Measurements from ENCODE around the gene KLHL29.
"Not testable (repeated sequence)": the region's sequence is repeated elsewhere in the genome, so short reads cannot be mapped to it uniquely, and the experiment has no call there.

KLHL29 gene

GRCh38 chr2:23367760-23368159 is 17.2 kb upstream of the KLHL29 start:
- no peak for DNase-seq (ENCODE audit: low read depth in 2 of 2)

DNA sequence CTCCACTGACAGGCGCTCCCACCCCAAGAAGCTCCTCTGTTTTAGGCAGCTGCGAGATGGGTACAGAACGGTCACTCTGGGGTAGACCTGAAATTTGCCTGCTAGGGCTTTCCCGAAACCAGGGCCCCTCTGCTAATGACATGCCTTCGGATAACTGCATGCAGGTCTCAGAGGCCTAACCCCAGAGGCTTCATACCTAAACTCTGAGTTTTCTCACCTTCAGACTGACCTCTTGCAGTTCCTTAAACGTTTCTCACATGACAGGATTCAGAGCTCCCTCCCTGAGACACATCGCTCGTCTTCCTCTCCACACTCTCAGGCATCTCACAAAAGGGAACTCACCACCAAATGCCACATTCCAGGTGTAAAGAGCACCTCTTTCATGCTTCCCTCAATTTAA is 11.3 kb upstream of the KLHL29 start:
- no peak for DNase-seq (ENCODE audit: low read depth in 2 of 2)

- no peak for DNase-seq (ENCODE audit: low read depth in 2 of 2)
Measured at GRCh38 chr2:23375448-23375847, 9.5 kb upstream of the KLHL29 start.

DNA sequence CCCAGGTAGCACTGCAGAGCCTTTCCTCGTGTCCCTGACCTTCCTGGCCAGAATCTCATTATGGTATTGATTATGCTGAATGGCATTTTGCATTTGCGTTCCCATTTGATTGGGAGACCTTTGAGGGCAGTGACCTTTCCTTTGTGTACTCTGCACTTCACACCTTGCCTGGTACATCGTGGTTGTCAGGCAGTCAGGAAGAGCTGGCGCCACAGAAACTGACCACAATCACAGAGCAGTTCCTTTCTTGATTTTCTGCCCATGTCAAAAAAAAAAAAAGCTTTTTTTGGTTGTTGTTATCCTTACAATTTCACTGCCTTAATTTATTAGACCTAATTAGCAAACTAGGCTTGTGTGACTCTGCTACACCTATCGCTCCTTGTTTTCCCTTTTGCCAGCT is 8.9 kb upstream of the KLHL29 start:
- DNase-seq (ENCODE audit: low read depth in 2 of 2): no peak

DNA sequence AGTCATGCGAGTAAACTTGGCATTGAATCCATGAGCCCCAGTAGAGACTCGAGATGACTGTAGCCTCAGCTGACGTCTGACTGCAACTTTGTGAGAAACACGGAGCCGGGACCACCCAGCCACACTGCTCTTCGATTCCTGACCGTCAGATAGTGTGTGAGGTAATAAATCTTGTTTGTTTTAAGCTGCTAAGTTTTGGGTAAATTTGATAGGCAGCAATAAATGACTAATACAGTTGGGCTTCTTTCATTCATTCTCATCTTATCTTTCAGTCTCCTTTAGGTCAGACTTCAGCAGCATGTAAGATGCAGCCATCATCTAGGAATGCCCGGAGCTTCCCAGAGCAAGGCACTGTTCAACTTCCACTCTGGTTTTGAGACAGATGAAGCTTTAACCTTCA is 8.0 kb upstream of the KLHL29 start:
- DNase-seq (ENCODE audit: low read depth in 2 of 2): no peak

- no peak for DNase-seq (ENCODE audit: low read depth in 2 of 2)
Measured at GRCh38 chr2:23377771-23378170, 7.2 kb upstream of the KLHL29 start.

GRCh38 chr2:23378496-23378895 is 6.5 kb upstream of the KLHL29 start:
- DNase-seq (ENCODE audit: low read depth in 2 of 2): no peak

GRCh38 chr2:23379220-23379695 is 5.7 kb upstream of the KLHL29 start:
- no peak for DNase-seq (ENCODE audit: low read depth in 2 of 2)

- DNase-seq (ENCODE audit: low read depth in 2 of 2): no peak
Measured at GRCh38 chr2:23380562-23381065, 4.4 kb upstream of the KLHL29 start.

DNA sequence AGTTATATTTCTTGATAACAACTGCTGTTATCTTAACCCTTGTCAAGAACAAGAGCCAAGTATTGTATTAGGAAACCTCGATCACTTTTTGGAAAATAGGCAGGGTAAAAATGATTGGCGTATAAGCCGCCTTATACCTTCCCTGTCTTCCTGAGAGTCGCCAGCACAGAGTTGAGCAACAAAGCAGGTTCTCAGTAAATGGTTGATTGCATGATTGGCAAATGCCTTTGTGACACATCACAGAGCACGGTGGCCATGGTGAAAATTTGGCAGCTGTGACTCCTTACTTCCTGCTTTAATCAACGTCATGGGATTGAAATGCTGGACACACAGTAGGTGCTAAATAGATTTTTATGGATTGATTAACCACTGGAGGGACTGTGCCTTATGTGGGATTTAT is 3.9 kb upstream of the KLHL29 start:
- no peak for DNase-seq (ENCODE audit: low read depth in 2 of 2)

DNA sequence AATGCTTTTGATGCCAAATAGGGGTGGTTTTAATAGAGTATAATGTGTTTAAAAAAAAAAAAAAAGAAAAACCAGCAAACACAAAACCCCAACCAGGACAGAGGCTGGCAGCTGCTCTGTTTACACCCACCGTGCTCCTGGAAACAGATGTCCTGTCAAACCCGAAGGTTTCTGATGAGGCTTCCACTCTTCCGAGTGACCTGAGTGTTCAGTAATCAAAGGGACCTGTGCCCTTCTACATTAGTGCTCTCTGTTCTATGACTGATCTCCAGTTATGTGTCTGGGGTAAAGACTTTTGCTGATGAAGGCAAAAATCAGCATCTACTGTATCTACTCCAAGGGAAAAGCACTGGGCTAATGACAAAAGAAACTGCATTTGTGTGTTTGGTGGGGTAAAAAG is 3.5 kb upstream of the KLHL29 start:
- no peak for DNase-seq (ENCODE audit: low read depth in 2 of 2)

DNA sequence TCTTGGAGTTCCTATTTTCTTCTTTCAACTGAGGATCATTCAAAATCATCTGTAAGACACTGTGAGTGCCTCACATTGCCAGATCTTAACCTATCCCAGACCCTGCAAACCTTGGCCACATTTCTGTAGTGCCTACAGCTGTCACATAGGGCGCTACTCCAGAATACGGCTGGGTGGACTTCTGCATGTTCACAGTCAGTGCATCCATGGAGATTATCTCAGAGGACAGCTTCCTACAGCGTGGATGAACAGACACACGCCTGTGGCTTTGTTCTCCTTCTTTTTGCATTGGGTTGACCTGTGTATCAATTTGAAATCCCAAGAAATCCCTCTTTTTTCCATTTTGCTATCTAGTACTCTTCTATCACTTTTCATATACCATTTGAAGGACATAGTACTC is 1.9 kb upstream of the KLHL29 start:
- no peak for DNase-seq (ENCODE audit: low read depth in 2 of 2)

DNA sequence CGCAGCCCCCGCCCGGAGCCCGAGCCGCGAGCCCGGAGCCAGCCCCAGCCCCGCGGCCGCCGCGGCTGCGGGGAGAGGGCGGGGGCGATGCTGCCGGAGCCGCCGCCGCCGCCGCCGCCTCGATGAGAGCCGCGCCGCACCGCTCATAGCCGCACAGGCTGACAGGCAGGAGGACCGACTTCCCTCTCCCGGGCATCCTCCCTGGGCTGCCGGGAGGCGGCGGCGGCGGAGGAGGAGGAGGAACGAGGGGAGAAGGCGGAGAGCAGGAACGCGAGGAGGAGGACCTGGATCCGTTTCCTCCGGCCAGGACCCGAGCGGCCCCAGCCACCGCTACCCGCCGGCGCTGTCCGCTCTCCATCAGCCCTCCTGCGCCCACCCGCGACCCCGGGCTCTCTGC is 370 bp downstream of the KLHL29 start:
- no peak for DNase-seq (ENCODE audit: low read depth in 2 of 2)

GRCh38 chr2:23385748-23386338 is 864 bp downstream of the KLHL29 start:
- DNase-seq (ENCODE audit: low read depth in 2 of 2): no peak

DNA sequence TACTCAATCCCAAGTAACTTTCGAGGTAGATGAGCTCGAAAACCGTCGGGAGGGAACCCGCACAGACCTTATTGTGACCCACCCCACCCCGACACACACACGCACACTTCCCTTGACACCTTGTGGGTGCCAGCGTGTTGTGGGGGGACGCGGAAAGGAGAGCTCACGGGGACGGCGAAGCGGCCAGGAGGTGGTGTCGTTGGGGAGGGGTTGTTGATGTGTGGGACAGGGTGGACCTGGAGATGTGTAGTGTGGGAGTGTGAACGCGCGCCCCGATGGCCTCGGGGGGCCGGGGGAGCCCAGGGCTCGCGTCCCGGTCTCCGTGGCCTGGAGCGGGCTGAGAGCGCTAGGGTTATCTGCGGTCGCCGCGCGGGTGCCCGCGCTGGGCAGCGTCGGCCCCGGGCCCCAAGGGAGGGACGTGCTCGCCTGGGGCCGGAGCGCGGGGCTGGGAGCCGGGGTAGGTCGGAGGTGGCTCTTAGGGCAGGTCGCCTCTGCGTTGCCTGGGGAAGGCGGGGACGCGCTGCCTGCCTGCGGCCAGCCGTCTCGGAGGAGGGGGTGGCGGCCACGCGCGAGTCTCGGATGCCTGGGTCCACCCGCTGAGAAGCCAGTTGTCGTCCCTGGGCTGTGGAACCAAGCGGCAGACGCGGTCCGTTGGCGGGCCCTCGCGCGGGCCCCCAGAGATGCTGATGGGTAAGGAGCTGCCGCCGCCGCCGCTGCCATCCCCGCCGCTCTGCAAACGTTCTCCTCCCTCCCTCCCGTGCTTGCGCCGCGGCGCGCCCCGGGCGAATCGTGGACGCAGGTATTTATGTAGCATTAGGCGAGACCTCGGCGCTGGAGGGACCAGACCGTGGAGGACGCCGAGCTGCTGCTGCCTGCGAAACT is 1.6 kb downstream of the KLHL29 start:
- no peak for DNase-seq (ENCODE audit: low read depth in 2 of 2)

DNA sequence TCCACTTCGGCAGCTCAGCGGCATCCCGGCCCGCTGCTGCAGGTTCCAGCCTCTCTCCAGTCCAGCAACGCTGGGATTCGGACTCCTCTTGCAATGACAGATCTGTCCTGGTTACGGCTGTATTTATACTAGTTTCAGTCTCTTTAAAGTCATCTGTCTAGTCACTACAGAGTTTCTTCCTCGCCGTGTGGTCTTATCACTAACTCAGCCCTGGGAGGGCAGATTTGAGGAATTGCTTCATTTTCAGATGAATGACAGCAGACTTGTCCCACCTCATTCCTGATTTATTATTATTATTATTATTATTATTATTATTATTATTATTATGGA is 2.2 kb downstream of the KLHL29 start:
- DNase-seq (ENCODE audit: low read depth in 2 of 2): no peak

DNA sequence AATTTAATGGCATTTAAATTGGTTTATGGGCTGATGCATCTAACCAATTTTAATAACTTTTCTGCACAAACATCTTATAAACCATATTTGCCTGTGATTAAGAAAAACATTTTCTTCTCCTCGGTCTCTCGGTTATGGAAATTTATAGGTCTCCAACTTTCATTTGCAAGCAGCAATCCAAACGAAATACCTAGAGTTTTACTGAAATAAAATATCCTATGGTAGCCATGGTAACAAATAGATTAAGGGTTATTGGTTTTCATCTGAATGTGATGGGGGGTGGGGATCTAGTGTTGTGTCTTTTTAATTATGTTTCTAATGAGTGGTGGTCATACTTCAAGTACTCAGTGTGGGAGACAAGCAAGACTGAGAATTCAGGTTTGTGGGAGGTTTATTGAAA is 2.9 kb downstream of the KLHL29 start:
- DNase-seq (ENCODE audit: low read depth in 2 of 2): no peak

DNA sequence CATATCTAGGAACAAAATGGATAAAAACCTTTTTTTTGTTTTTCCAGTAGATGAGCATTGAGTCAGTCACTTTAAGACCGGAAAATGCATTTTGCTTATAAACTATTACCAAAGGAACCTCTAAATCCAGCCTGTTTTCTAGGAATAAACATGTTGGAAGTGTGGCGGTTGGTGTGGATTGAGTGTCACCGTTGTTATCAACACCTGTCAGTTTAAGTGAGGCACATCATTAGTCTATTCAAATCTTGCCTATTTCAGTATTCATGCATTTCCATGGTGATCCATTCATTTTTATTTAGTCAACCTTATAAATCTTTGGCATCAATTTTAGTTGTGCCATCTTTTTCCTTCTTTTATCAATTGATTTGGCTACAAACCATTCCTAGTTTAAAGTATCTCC is 3.3 kb downstream of the KLHL29 start:
- no peak for DNase-seq (ENCODE audit: low read depth in 2 of 2)

- no peak for DNase-seq (ENCODE audit: low read depth in 2 of 2)
Measured at GRCh38 chr2:23388756-23389514, 4.0 kb downstream of the KLHL29 start.

GRCh38 chr2:23390152-23390551 is 5.2 kb downstream of the KLHL29 start:
- DNase-seq (ENCODE audit: low read depth in 2 of 2): no peak

DNA sequence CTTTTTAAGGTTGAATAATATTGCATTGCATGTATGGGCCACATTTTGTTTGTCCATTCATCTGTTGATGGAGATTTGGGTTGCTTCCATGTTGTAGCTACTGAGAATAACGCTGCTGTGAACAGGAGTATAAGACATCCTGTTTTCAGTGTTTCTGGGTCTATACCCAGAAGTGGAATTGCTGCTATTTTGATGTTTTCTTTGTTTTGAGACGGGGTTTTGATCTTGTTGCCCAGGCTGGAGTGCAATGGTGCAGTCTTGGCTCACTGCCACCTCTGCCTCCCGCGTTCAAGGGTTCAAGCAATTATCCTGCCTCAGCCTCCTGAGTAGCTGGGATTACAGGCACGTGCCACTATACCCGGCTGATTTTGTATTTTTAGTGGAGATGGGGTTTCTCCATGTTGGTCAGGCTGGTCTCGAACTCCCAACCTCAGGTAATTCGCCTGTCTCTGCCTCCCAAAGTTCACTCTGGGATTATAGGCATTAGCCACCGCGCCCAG is 6.3 kb downstream of the KLHL29 start:
- not testable (repeated sequence) for DNase-seq (ENCODE audit: low read depth in 2 of 2)

DNA sequence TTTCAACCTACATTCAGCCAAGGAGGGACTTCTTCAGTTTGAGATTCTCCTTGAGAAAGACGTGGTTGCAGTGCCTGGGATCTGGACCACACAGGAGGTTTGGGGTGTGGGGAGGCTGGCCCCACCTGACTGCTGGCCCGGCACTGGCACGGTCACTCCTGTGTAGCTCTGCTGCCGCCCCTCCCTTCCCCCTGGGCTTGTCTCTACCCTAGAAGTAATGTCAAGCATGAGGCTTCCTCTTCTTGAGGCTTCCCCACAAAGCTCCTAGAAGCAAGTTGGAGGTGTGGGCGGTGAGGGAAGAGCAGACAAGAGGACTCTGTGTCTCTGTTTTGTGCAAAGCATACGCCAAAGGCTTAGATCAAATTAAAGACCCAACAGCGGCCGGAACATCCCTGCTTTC is 8.7 kb downstream of the KLHL29 start:
- no peak for DNase-seq (ENCODE audit: low read depth in 2 of 2)
